Central memory CD4-positive, alpha-beta T cell (primary cell): ENCODE measurements around the gene EBF3.

Experiments
- DNase-seq: peaks from one replicate; pipeline ENCODE4 v3.0.0; 2022

EBF3 gene

GRCh38 chr10:129942936-129943715, 20.9 kb downstream of the EBF3 start:
- DNase-seq = no peak

GRCh38 chr10:129942391-129942790, 21.7 kb downstream of the EBF3 start:
- DNase-seq = no peak

- DNase-seq = no peak
Observed at GRCh38 chr10:129942019-129942277, 22.1 kb downstream of the EBF3 start.

DNA sequence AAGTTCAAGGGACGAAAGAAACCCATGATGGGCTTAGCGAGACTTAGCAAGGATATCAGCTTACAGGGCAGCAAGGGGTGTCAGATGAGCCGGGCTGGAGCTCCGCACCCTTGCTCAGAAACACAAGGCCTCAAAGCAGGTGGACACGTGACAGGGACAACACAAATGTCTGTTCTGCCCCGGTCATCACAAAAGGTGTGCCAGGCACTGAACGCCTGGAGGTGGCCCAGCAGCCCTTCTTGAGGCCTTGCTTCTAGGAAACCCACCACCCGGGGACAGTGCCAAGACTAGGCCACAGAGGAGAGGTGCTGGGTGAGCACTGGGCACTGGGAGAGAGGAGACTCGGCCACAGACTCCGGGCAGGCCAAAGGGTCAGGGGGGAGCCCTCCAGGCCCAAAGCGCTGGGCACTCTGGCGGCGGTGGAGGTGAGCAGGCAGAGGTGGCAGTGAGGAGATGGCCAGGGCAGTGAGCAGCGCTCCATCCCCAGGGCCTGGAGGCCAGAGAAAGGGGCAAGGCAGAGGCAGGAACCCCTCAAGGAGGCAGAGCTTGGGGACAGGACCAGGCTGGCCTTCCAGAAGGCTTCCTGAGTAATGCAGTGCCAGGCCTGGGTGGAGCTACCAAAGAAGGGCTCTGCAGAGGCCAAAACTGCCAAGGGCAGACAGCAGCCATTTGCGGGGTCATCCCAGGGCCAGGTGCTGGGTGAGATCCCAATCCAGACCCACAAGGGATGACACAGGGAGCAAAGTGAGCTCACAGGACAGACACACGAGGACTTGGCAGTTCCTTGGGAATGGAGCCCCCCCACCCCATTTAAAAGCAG, 22.7 kb downstream of the EBF3 start:
- DNase-seq = no peak

GRCh38 chr10:129940617-129941198, 23.4 kb downstream of the EBF3 start:
- DNase-seq = no peak

GRCh38 chr10:129939416-129940275, 24.4 kb downstream of the EBF3 start:
- DNase-seq = no peak

DNA sequence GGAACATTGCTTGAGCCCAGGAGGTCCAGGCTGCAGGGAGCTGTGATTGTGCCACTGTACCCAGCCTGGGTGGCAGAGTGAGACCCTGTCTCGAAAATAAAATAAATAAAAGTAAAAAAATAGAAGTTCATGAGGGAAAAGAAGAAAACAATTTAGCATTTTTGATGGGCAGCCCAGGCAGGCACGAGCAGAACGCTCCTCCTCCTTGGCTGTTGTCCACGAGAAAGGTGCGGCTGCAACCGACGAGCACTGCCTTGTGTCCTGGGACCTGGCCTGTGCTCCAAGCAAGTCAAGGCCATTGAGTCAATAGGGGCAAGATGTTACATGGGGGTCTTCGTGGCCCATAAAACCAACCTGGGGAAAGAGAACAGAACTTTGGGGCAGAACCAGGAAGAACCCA, 25.6 kb downstream of the EBF3 start:
- no peak for DNase-seq

DNA sequence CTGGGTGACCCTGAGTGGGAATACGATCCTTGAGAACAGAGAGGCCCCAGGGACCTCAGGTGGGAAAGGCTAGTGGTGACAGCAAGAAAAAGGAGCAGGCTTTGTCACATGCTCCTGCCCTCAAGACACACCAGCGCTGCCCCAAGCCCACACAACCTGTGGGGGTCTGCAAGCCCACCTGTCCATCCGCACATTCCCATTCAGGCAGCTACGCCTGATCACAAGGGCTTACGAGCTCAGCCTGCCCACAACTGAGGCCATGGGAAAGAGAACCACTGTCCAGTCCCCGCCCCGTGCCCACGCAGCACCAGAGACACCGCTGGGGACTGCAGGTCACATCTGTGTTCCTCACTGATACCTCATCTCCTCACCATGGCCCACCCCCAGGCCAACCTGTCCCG, 26.7 kb downstream of the EBF3 start:
- no peak for DNase-seq

GRCh38 chr10:129936923-129937300, 27.2 kb downstream of the EBF3 start:
- DNase-seq = no peak

- DNase-seq = no peak
Observed at GRCh38 chr10:129936266-129936922, 27.7 kb downstream of the EBF3 start.

GRCh38 chr10:129935867-129936152, 28.3 kb downstream of the EBF3 start:
- DNase-seq = no peak

- DNase-seq = no peak
Observed at GRCh38 chr10:129935102-129935866, 28.8 kb downstream of the EBF3 start.

- DNase-seq = no peak
Observed at GRCh38 chr10:129934196-129934925, 29.7 kb downstream of the EBF3 start.

GRCh38 chr10:129933456-129934092, 30.5 kb downstream of the EBF3 start:
- DNase-seq = no peak

GRCh38 chr10:129932751-129933433, 31.2 kb downstream of the EBF3 start:
- DNase-seq = no peak

DNA sequence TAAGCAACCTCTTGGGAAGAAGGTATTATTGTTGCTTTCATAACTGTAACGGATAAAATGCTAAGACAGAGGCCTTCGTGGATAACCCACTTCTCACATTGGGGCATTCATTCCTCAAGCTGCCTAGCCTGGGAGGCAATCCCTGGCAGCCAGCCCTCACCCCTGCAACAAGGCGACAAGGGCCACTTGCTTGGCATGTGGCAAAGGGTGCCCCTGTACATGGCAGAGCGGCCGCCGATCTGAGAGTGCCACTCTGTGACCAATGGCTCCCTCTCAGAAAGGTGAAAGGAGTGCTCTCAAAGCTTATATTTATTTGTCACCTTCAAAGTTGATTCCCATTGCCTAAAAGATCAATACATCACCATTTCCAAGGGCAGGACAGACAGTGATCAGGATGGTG, 31.9 kb downstream of the EBF3 start:
- no peak for DNase-seq

DNA sequence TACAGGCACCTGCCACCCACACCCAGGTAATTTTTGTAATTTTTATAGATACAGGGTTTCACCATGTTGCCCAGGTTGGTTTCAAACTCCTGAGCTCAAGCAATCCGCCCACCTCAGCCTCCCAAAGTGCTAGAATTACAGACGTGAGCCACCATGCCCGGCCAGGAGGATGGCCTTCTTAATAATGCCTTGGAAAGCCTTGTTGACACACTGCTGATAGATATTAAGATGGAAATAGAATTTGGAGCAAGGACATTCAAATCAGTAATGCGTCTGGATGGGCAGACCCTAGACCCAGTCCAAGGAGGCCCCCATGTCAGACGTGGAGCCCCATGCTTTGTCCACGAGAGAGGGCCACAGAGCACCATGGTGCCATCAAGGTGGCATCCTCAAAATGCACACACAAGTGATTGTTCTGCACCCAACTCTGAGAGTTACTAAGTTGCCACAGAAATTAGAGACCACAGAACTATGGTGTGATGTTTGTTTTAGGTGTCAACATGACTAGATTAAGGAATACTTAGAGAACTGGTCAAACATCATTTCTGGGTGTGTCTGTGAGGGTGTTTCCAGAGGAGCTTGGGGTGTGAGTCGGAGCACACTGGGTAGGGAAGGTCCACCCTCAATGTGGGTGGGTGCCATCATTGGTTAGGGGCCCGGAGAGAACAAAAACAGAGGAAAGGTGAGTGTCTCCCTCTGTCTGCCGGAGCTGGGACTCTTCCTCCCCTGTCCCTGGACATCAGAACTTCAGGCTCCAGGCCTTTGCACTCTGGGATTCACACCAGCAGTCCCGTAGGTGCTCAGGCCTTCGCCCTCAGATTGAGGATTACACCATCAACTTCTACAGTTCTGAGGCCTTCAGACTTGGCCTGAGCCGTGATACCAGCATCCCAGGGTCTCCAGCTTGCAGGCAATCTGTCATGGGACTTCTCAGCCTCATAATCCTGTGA, 34.5 kb downstream of the EBF3 start:
- DNase-seq = no peak

DNA sequence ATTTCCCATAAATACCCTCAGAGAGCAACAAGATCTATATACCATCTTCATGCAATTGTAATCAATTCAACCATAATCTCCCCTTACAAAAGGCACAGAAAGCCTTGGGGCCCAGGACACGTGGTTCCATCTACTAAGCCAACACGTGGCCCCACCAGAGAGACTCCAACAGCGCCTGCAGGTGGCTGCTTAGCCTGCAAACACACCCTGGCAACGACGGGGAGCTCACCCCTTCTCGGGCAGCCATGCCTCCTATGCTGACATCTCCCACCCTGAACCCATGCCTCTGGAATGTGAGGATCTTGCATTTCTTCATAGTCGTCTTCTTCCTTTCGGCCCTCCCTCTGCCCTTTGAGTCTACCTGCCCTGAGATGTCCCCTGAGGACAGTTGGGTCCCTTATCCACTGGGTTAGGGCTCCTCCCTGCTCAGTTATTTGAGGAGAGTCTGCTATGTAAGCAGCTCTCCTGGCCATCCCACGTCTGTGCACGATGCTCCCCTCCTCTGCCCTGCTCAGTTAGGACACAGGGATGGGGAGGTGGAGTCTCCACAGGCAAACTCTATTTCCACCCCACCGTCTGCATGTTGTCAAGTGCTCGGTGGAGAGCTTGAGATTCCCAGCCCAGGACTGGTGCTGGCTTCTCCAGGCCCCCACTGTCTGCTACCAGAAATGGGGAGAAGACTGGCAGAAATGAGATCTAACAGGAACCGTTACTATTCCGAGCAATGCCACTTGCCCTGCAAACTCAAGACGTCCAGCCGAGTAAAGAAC, 36.5 kb downstream of the EBF3 start:
- no peak for DNase-seq
